ENCODE data around the gene SELENOK. TPM values are rescaled to one million over a fixed set of nuclear protein-coding genes. Genes with fewer than 3 reads are reported as not detected.
"Not testable (repeated sequence)": the region's sequence is repeated elsewhere in the genome, so short reads cannot be mapped to it uniquely, and the experiment has no call there.

SELENOK gene
- polyA plus RNA-seq (2012; ENCODE audit: missing spikeins), result 79.9 TPM

DNA sequence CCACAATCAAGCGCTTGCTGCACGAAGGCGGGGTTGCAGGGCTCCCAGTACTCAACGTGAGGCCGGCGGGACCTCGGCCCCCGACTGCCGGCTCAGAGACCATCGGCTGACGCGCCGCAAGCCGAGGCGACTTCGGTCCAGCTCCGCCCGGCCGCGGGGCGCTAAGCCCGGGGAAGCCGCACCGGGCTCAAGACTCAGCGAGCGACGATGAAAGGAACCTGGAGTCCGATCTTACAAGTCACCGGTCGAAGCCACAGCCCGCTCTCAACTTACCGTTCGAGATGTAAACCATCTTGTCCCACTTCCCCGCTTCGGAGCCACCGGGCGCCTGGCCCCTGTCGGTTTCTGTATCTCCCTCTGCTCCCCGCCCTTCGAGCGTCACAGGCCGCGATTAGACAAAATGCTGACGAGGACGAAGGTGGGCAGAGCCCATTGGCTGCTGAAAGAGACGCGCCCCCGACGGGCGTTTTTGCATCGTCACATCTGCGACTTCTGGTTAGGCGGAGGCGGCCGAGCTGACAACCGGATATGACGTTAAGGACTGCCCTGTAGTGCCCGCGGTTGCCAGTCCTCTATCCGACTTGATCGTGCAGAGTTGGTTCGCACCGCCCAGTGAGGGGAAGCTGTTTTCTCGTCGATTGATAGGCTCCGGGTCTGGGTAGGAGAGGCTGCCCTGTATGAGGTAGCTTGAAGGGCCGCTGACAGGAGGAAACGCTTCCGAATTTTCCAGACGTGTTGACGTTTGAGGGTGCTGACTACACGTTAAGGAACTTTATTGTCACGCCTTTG, at the start of gene SELENOK:
TSS of gene SELENOK (minus strand) at position 363 of the 789 bp plus-strand sequence.
- FAIRE-seq, result peak; percentile 99
- TF ChIP-seq POLR2AphosphoS5 (IDR thresholded peaks at IDR 0.05; ENCODE audit: low read depth, low read length) (peak; percentile 87), POLR2A (IDR thresholded peaks at IDR 0.05; ENCODE audit: low read depth, low read length) (peak; percentile 93), TAF1 (IDR thresholded peaks at IDR 0.05; ENCODE audit: borderline replicate concordance, low read depth, low read length) (no peak; the same call in 1 of the 2 replicates)

DNA sequence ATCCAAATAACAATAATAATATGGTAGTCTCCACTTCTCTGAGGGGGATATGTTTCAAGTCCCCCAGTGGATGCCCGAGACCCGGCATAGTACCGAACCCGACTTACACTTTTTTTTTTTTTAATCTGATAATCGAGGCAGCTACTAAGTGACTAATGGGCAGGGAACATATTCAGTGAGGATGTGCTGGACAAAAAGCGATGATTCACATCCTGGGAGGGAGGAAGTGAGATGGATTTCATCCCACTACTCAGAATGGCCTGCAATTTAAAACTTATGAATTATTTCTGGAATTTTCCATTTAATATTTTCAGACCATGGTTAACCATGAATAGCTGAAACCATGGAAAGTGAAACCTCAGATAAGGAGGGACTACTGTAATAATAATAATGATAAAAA, 49.5 kb upstream of the SELENOK start:
- FAIRE-seq (no peak), DNase-seq (ENCODE audit: insufficient read length) (no peak)

More for the DNA sequence above, at the start of gene SELENOK:
- DNase-seq (ENCODE audit: insufficient read length), result peak; percentile 68

DNA sequence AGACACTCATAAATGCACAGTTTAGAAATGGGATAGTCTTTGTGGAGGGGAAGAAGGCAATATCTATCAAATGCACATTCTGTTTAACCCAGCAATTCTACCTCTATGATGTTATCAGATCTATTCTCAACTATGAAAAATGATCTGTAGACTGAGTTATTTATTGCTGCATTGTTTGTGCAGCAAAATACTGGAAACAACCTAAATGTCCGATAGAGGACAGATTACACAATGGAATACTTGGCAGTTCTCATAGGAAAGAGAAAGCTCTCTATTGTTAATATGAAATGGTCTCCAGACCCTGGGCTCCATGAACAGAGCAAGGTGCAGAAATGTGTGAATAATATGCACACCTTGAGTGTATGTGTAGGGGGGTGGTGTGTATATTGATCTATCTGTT, 49.0 kb upstream of the SELENOK start:
- DNase-seq (ENCODE audit: insufficient read length) (no peak), FAIRE-seq (no peak)
- TF ChIP-seq TAF1 (IDR thresholded peaks at IDR 0.05; ENCODE audit: borderline replicate concordance, low read depth, low read length) (no peak), POLR2A (IDR thresholded peaks at IDR 0.05; ENCODE audit: low read depth, low read length) (no peak), POLR2AphosphoS5 (IDR thresholded peaks at IDR 0.05; ENCODE audit: low read depth, low read length) (no peak)

More for the DNA sequence above, 49.5 kb upstream of the SELENOK start:
- TF ChIP-seq POLR2A (IDR thresholded peaks at IDR 0.05; ENCODE audit: low read depth, low read length) (no peak), POLR2AphosphoS5 (IDR thresholded peaks at IDR 0.05; ENCODE audit: low read depth, low read length) (no peak), TAF1 (IDR thresholded peaks at IDR 0.05; ENCODE audit: borderline replicate concordance, low read depth, low read length) (no peak)

DNA sequence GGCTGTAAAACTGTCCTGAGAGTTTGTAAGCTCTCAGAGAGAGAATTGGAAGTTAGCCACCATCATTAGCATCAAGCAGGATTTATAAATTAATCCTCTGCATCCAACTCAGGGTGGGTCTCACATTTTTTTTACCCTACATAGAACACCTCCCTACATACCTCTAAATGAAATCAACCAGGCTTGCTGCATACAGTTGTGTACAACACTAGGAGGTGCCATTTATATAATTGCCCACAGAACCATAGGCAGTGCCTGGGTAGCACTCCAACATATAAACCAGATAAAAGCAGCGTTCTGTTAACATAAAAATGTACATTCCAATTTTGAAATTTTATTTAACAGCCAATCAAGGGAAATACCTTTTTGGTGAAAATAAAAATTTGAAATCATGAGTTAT, 48.2 kb upstream of the SELENOK start:
- FAIRE-seq (no peak), DNase-seq (ENCODE audit: insufficient read length) (no peak)
- TF ChIP-seq POLR2A (IDR thresholded peaks at IDR 0.05; ENCODE audit: low read depth, low read length) (no peak), TAF1 (IDR thresholded peaks at IDR 0.05; ENCODE audit: borderline replicate concordance, low read depth, low read length) (no peak), POLR2AphosphoS5 (IDR thresholded peaks at IDR 0.05; ENCODE audit: low read depth, low read length) (no peak)

DNA sequence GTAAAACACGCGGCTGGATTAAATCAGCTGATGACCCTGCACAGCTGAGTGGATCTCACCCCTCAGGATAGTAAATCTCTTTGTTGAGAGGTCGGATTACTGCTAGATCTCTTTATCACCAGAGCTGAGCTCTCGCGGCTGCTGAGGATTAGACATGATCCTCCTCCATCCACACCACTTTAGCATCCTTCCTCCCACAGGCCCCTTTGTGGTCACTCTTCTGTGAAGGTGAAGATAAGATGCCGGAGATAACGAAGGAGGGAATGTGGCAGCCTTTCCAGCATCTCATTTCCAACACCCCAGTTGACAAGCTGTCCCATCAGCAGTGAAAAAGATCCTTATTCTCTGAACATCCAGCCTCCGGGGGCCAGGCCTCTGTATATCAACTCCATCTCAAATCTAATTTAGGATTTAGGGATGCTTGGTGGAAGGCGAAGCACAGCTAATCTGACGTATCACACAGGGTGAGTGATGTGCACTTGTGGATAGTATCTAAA, 47.5 kb upstream of the SELENOK start:
- no peak for TF ChIP-seq POLR2AphosphoS5 (IDR thresholded peaks at IDR 0.05; ENCODE audit: low read depth, low read length)
- no peak for TF ChIP-seq POLR2A (IDR thresholded peaks at IDR 0.05; ENCODE audit: low read depth, low read length)
- TF ChIP-seq TAF1 (IDR thresholded peaks at IDR 0.05; ENCODE audit: borderline replicate concordance, low read depth, low read length), result no peak
- no peak for DNase-seq (ENCODE audit: insufficient read length)
- no peak for FAIRE-seq

DNA sequence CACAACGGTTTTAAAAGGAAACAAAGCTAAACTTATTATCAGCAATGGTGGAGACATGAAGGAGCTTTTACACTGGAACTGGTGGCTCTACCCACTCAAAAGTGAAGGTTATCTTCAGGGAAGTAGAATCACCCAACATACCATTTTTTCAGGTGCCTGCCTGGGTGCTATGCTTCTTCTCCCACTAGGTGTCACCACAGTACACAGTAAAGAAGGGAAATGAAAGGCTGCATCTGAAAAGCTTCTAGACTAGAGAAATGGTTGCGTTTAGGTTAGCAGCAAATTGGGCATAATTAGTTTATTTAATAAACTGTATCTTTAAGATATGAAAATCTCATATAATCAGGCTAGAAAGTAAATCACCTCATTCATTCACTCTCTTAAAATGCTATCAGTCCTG, 47.0 kb upstream of the SELENOK start:
- no peak for DNase-seq (ENCODE audit: insufficient read length)
- FAIRE-seq, result peak; percentile 62
- TF ChIP-seq TAF1 (IDR thresholded peaks at IDR 0.05; ENCODE audit: borderline replicate concordance, low read depth, low read length) (no peak), POLR2AphosphoS5 (IDR thresholded peaks at IDR 0.05; ENCODE audit: low read depth, low read length) (no peak), POLR2A (IDR thresholded peaks at IDR 0.05; ENCODE audit: low read depth, low read length) (no peak)

DNA sequence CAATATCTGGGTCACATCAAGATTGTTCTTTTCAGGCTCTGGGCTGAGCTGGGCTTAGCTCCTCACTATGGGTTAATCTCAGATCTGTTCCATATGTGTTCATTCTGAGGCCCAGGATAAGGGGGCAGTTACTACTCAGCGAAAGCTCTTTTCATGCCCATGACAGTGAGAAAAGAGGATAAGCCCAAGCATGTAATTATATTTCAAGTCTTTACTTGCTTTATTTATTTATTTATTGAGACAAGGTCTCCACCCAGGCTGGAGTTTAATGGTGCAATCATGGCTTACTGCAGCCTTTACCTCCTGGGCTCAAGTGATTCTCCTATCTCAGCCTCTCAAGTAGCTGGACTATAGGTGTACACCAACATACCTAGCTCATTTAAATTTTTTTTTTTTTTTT, 44.7 kb upstream of the SELENOK start:
- TF ChIP-seq POLR2AphosphoS5 (IDR thresholded peaks at IDR 0.05; ENCODE audit: low read depth, low read length) (no peak), TAF1 (IDR thresholded peaks at IDR 0.05; ENCODE audit: borderline replicate concordance, low read depth, low read length) (no peak), POLR2A (IDR thresholded peaks at IDR 0.05; ENCODE audit: low read depth, low read length) (no peak)
- DNase-seq (ENCODE audit: insufficient read length), result no peak
- no peak for FAIRE-seq

DNA sequence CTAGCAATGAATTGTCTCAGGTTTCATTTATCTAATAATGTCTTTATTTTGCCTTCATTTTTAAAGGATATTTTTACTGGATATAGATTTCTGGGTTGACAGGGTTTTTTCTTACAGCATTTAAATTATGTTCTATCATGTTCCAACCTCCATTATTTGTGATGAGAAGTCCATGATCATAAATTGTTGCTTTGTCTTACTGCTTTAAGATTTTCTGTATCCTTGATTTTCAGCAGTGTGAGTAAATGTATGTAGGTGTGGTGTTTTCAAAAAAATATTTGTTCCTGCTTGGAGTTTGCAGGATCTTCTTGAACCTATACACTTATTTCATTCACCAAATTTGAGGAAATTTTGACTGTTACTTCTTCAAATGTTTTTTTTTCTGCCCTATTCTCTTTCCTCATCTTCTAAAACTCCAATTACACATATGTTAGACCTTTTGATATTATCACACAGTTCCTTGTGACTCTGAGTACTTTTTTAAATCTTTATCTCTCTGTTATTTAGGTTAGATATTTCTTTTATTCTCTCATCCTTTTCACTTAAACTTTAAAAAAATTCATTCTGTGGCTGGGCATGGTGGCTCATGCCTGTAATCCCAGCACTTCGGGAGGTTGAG, 43.7 kb upstream of the SELENOK start:
- TF ChIP-seq POLR2A (IDR thresholded peaks at IDR 0.05; ENCODE audit: low read depth, low read length) (no peak), POLR2AphosphoS5 (IDR thresholded peaks at IDR 0.05; ENCODE audit: low read depth, low read length) (no peak), TAF1 (IDR thresholded peaks at IDR 0.05; ENCODE audit: borderline replicate concordance, low read depth, low read length) (no peak)
- no peak for FAIRE-seq
- no peak for DNase-seq (ENCODE audit: insufficient read length)

DNA sequence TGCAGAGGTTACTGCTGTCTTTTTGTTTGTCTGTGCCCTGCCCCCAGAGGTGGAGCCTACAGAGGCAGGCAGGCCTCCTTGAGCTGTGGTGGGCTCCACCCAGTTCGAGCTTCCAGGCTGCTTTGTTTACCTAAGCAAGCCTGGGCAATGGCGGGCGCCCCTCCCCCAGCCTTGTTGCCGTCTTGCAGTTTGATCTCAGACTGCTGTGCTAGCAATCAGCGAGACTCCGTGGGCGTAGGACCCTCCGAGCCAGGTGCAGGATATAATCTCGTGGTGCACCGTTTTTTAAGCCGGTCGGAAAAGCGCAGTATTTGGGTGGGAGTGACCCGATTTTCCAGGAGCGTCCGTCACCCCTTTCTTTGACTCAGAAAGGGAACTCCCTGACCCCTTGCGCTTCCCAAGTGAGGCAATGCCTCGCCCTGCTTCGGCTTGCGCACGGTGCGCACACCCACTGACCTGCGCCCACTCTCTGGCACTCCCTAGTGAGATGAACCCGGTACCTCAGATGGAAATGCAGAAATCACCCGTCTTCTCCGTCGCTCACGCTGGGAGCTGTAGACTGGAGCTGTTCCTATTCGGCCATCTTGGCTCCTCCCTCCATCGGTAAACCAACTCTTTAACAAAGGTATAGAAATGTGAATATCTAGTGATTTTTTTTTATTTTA, 35.7 kb upstream of the SELENOK start:
- FAIRE-seq; DNase-seq (ENCODE audit: insufficient read length): not testable (repeated sequence)

DNA sequence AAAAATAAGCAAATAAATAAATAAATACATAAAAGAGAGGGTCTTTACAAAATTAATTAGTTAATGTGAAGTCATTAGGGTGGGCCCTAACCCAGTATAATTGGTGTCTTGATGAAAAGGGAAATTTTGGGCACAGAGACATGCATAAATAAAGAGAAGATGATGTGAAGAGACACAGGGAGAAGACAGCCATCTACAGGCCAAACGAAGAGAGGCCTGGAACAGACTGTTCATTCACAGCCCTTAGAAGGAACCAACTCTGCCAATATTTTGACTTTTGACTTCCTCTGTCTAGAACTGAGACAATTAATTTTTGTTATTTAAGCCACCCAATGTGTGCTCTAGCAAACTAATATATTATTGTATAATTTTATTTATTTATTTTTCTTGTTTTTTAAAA, 29.6 kb upstream of the SELENOK start:
- no peak for DNase-seq (ENCODE audit: insufficient read length)
- TF ChIP-seq TAF1 (IDR thresholded peaks at IDR 0.05; ENCODE audit: borderline replicate concordance, low read depth, low read length), result no peak
- no peak for TF ChIP-seq POLR2AphosphoS5 (IDR thresholded peaks at IDR 0.05; ENCODE audit: low read depth, low read length)
- TF ChIP-seq POLR2A (IDR thresholded peaks at IDR 0.05; ENCODE audit: low read depth, low read length), result no peak
- no peak for FAIRE-seq

DNA sequence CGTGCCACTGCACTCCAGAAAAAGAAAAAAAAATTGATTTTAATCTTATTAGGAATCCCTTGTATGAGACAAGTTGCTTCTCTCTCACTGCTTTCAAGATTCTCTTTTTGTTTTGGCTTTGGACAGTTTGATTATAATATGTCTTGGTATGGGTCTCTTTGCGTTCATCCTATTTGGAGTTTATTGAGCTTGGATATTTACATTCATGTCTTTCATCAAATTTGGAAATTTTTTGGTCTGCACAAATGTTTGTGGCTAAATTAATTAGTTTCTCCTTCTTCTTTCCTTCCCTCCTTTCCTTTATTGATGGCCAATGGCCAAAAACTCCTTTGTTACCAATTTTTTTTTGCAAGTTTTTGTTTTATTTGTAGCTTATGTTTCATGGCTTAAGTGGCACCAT, 28.1 kb upstream of the SELENOK start:
- FAIRE-seq (no peak), DNase-seq (ENCODE audit: insufficient read length) (no peak)

More for the DNA sequence above, 28.1 kb upstream of the SELENOK start:
- TF ChIP-seq TAF1 (IDR thresholded peaks at IDR 0.05; ENCODE audit: borderline replicate concordance, low read depth, low read length) (no peak), POLR2A (IDR thresholded peaks at IDR 0.05; ENCODE audit: low read depth, low read length) (no peak), POLR2AphosphoS5 (IDR thresholded peaks at IDR 0.05; ENCODE audit: low read depth, low read length) (no peak)

Data from GM12892 (cell line).